GDM1 (cell line): ENCODE data around the gene ABHD1.

Source experiments
- DNase-seq: peaks from one replicate; lab custom pipeline; 2025; lab: John Stamatoyannopoulos, UW

The ABHD1 gene

DNA sequence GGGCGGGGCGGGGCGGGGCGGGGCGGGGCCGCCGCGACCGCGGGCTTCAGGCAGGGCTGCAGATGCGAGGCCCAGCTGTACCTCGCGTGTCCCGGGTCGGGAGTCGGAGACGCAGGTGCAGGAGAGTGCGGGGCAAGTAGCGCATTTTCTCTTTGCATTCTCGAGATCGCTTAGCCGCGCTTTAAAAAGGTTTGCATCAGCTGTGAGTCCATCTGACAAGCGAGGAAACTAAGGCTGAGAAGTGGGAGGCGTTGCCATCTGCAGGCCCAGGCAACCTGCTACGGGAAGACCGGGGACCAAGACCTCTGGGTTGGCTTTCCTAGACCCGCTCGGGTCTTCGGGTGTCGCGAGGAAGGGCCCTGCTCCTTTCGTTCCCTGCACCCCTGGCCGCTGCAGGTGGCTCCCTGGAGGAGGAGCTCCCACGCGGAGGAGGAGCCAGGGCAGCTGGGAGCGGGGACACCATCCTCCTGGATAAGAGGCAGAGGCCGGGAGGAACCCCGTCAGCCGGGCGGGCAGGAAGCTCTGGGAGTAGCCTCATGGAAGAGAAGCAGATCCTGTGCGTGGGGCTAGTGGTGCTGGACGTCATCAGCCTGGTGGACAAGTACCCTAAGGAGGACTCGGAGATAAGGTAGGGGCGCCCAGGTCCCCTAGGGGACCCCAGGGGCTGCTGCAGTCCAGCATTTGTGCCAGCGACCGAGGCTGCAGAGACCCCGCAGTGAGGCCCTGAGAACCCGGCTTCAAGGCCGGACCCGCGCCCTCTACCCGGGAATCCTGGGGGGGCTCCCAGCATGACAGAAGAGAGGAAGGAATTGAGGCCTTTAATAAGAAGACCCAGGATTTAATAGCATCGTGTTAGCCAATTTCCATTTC, 36.7 kb upstream of the ABHD1 start, which contains the start of gene KHK:
KHK (plus strand) TSS at position 49 of the 870 bp plus-strand sequence; CDS start at position 537, 488 bp downstream.
- DNase-seq: no peak

DNA sequence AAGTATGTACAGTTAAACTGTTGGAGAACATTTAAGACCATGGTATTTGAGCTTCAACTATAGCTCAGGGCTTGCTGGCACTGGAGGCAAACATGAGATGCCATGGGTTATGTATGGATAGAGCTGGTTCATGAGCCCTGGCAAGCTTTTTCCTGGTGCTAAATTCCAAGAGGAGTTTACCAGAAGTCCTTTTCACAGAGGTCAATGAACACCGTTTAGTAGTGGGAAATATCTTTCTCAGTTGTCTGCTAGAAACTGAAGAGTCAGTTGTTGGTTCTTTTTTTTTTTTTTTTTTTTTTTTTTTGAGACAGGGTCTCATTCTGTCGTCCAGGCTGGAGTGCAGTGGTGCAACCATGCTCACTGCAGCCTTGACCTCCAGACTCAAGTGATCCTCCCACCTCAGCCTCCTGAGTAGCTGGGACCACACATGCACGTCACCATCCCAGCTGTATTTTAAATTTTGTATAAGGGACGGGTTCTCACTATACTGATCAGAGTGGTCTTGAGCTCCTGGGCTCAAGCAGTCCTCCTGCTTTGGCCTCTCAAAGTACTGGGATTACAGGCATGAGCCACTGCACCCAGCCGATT, 35.7 kb upstream of the ABHD1 start:
- DNase-seq: no peak

- no peak for DNase-seq
Observed at GRCh38 chr2:27088634-27089033, 35.0 kb upstream of the ABHD1 start.

DNA sequence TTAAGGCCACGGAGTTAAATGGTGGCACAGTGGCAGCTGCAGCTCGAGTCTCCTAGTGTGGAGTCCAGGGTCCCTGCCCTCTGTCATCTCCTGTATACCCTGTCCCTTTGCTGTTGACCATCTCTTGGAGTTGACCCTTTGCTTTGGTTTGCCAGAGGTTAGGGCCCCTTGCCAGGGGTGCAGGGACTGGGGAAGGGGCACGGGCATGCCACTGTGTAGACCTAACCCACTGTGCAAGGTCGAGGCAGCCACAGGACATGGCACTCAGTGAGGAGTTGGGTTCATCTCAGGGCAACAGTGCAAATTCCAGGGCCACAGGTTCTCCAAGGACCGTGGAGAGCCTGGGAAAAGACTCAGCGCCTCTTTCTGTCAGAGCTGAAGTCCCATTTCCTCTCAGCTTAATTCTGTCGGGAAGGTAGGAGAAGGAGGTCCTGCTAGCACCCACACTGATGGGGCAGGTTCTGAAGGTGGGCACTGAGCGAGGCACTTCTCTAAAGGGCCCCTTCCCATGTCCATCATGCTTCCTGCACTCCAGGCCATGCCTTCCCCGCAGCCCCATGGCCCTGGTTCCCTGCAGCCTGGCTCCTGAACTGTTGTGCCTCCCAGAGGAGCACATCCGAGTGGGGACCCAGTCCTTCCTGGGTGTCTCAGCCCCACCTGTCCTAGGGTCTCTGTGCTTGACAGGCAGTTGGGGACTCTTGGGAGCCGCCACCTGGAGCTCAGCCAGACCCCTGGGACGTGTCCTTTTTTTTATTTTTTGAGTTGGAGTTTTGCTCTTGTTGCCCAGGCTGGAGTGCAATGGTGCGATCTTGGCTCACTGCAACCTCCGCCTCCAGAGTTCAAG, 34.3 kb upstream of the ABHD1 start:
- no peak for DNase-seq

DNA sequence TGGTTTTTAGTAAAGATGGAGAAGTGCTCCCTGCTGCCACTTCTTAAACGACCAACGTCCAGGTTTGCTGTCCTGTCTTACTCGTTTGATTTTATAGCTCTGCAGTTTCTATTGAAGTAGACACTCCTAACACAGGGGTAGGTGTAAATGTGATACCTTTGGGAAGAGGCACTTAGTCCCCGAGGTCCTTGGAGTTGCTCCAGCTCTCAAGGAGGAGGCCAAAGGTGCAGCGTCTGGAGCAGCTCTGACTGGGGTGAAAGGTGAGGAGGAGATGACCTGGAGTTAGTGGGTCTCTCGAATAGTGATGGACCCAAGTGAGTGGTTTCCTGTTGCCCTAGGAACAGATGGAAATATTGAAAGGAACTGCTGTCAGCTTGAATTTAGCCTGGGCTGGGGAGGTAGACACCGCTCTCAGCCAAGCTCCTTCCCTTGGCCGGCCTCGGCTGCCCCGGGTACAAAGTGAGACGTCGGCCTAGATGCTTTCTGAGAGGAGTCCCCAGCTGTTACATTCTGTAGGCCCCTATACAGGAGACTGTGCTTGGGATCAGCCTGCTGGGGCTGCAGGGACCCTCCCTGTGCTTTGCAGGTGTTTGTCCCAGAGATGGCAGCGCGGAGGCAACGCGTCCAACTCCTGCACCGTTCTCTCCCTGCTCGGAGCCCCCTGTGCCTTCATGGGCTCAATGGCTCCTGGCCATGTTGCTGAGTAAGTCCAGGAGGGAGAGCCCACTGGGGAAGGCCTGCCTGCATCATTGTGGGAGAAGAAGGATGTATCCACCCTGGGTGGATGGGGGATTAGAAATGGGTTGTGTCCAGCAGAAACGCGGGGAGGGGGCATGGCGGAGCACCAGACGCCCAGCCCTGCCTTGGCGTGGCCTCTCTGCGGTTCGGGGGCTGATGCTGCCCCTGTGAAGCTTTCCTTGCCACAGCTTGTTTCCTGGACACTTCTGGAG, 31.6 kb upstream of the ABHD1 start:
- no peak for DNase-seq

DNA sequence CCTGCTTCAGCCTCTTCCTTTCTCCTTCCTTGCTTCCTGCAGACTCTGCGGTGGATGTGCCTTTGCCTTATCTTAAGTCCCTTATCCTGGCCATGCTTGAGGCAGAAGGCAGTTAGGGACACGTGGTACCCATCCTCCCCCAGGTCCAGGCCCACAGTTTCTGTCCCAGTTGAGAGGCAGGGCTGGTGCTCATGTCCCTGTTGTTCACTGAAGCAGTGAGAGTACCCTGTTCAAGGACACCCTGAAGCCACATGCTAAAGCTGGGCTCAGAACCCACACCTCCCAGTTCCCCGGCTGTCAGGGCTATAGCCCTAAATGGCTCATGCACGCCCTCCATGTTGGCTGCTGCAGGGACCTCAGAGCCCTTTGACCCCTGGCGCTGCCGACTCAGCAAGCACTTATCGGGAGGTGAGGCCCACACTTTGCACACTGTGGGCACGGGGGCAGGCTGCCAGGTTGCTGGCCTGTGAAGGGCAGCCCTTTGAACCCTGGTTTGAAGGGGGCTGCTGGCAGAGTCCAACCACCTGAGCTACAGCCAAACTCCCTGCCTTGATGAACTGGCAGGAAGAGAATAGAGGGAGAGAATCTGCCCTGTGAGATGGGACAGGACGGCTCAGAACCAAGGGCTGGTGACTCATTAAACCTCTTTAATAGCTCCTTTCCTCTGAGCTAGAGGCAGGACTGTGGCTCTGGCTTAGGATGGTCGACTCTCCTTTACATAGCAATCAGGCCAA, 30.8 kb upstream of the ABHD1 start:
- DNase-seq: no peak

GRCh38 chr2:27093430-27094352, 29.9 kb upstream of the ABHD1 start:
- DNase-seq: no peak

GRCh38 chr2:27094353-27094984, 29.1 kb upstream of the ABHD1 start:
- DNase-seq: no peak

- DNase-seq: no peak
Observed at GRCh38 chr2:27095427-27095744, 28.2 kb upstream of the ABHD1 start.

GRCh38 chr2:27095745-27096651, 27.6 kb upstream of the ABHD1 start:
- peak; percentile 16 for DNase-seq

- DNase-seq: no peak
Observed at GRCh38 chr2:27096748-27097297, 26.8 kb upstream of the ABHD1 start.

- DNase-seq: no peak
Observed at GRCh38 chr2:27097341-27097740, 26.3 kb upstream of the ABHD1 start.

DNA sequence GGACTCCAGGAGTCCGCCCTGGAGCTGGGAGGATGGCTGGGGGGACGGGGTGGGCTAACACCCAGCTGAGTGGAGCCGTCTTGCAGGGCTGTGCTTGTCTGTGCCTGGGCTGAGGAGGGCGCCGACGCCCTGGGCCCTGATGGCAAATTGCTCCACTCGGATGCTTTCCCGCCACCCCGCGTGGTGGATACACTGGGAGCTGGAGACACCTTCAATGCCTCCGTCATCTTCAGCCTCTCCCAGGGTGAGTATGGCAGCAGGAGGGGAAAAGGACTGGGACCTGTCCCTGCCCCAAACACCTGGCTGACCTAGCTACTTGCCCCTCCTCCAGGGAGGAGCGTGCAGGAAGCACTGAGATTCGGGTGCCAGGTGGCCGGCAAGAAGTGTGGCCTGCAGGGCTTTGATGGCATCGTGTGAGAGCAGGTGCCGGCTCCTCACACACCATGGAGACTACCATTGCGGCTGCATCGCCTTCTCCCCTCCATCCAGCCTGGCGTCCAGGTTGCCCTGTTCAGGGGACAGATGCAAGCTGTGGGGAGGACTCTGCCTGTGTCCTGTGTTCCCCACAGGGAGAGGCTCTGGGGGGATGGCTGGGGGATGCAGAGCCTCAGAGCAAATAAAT, 24.2 kb upstream of the ABHD1 start:
- no peak for DNase-seq

- DNase-seq: no peak
Observed at GRCh38 chr2:27100036-27100435, 23.6 kb upstream of the ABHD1 start.

DNA sequence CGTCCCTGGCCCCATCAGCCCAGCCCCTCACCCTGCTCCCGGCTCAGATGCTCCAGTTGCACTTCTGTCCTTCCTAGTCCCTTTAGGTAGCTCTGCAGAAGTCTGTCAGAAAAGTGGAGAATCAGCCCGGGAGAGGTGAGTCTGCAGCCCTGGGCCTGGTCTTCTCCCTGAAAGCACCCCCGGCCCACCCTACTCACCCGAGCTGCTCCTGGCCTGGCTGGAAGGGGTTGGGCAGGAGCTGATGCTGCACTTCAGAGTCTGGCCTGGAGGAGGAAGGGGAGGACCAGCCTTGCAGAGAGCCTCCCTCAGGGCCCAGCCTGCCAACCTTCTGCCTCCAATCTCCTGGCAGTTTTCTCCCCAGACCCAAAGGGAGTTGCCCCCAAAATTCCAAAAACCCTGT, 21.3 kb upstream of the ABHD1 start:
- no peak for DNase-seq

DNA sequence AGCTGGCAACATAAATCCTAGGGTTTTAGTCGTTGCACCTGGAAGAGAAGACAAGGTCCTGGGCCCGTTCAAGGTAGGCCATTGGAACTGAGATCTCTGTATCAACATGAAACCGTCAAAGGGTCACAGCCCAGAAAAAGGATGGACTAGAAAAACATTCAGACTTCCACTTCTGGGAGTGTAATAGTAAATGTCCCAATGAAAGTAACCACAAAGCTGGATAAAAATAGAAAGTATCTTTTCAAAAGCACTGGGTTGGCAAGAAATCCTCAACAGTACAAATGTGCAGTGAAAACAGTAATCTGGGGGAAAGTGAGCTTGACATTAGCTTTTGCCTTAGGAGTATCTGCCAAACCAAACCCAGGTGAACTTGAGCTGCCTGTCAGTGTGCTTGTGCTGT, 17.6 kb upstream of the ABHD1 start:
- DNase-seq: no peak

DNA sequence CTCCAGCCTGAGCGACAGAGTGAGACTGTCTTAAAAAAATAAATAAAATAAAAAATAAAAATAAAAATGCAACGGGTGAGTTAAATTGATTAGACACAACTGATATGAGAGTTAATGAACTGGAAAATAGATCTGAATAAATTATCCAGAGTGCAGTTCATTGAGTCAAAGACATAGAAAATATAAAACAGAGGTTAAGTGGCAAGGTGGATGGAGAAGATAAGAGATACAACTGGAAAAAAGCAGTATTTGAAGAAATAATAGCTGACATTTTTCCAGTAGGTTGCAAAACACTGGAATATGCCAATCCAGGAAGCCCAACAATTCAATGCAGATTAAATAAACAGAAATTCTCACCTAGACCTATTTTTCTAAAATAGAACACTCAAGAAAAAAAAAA, 15.4 kb upstream of the ABHD1 start:
- no peak for DNase-seq

DNA sequence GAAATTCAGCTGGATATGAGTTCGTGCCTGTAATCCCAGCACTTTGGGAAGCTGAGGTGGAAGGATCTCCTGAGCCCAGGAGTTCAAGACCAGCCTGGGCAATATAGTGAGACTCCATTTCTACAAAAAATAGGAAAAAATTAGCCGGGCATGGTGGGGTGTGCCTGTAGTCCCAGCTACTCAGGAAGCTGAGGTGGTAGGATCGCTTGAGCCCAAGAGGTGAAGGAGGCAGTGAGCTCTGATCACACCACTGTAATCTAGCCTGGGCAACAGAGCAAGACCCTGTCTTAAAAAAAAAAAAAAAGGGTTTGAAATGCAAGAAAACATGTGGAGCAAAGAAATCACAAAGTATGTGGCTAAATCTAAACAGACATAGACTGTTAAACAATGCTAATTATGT, 14.5 kb upstream of the ABHD1 start:
- DNase-seq: no peak
